Measurements from ENCODE around the gene ZMYM1.
"Not testable (repeated sequence)": the region's sequence is repeated elsewhere in the genome, so short reads cannot be mapped to it uniquely, and the experiment has no call there.

ZMYM1 gene

DNA sequence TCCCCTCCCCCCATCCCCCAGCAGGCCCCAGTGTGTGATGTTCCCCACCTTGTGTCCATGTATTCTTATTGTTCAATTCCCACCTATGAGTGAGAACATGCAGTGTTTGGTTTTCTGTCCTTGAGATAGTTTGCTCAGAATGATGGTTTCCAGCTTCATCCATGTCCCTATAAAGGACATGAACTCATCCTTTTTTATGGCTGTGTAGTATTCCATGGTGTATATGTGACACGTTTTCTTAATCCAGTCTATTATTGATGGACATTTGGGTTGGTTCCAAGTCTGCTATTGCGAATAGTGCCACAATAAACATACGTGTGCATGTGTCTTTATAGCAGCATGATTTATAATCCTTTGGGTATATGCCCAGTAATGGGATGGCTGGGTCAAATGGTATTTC is 24.9 kb upstream of the ZMYM1 start:
- DNase-seq; H3K4me3 ChIP-seq (ENCODE audit: insufficient read depth in 1 of 2, low read depth in 1 of 2, low read length in 2 of 2); H4K8ac ChIP-seq (ENCODE audit: low read length); H2BK15ac ChIP-seq (ENCODE audit: low read depth, poor library complexity, severe bottlenecking); H2AFZ ChIP-seq (ENCODE audit: low read depth, low read length); H3K18ac ChIP-seq (ENCODE audit: low read depth in 1 of 2, low read length in 2 of 2); H3K4me2 ChIP-seq (ENCODE audit: low read length, poor library complexity, severe bottlenecking); H3K4ac ChIP-seq (ENCODE audit: low read depth in 1 of 2, low read length in 2 of 2); H2BK5ac ChIP-seq (ENCODE audit: low read depth, low read length, poor library complexity, severe bottlenecking); H2BK12ac ChIP-seq (ENCODE audit: low read length in 2 of 2); H3K9me3 ChIP-seq (ENCODE audit: control insufficient read depth, low read length); H3K23ac ChIP-seq (ENCODE audit: low read length in 2 of 2); H2BK120ac ChIP-seq (ENCODE audit: low read depth, low read length); H3K79me1 ChIP-seq (replicated peaks; ENCODE audit: low read length, poor library complexity, severe bottlenecking); H3K14ac ChIP-seq (ENCODE audit: low read length in 2 of 2); H4K91ac ChIP-seq (ENCODE audit: low read length); H3K9ac ChIP-seq (ENCODE audit: low read length); H3K36me3 ChIP-seq (ENCODE audit: control insufficient read depth in 1 of 2, insufficient read depth in 2 of 2, low read depth in 1 of 2, low read length in 2 of 2); H2AK5ac ChIP-seq (ENCODE audit: low read length, severe bottlenecking); H3K4me1 ChIP-seq (ENCODE audit: control insufficient read depth, insufficient read depth, low read depth, low read length); H3K27ac ChIP-seq (ENCODE audit: low read length, poor library complexity, severe bottlenecking): not testable (repeated sequence)
- 43% methylated on average over 1 of the region's 3 CpGs for WGBS
- H3K27me3 ChIP-seq (ENCODE audit: control insufficient read depth in 1 of 2, insufficient read depth in 1 of 2, low read length in 2 of 2): peaks cover 0 to 13% of the 10 kb centered on the region in 2 experiments

DNA sequence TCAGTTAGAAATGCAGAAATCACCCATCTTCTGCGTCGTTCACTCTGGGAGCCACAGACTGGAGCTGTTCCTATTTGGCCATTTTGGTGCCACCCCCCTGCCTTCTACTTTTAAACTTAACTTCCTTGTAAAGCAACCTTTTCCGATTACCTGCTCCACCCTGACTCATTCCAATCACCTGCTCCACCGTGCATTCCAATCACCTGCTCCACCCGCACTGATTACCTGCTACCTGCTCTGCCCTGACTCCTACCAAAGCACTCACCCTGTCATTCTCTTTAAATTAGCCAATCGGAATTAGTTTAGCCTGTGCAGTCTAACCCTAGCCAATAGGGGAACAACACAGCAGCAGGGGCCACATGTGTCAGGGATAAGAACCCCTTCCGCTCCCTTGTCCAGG is 20.9 kb upstream of the ZMYM1 start:
- not testable (repeated sequence) for H3K79me1 ChIP-seq (replicated peaks; ENCODE audit: low read length, poor library complexity, severe bottlenecking); H2AFZ ChIP-seq (ENCODE audit: low read depth, low read length); H3K4me2 ChIP-seq (ENCODE audit: low read length, poor library complexity, severe bottlenecking); H2BK15ac ChIP-seq (ENCODE audit: low read depth, poor library complexity, severe bottlenecking); H2BK12ac ChIP-seq (ENCODE audit: low read length in 2 of 2); H4K91ac ChIP-seq (ENCODE audit: low read length); H2AK5ac ChIP-seq (ENCODE audit: low read length, severe bottlenecking); H3K27me3 ChIP-seq (ENCODE audit: control insufficient read depth in 1 of 2, insufficient read depth in 1 of 2, low read length in 2 of 2); H3K18ac ChIP-seq (ENCODE audit: low read depth in 1 of 2, low read length in 2 of 2); H3K14ac ChIP-seq (ENCODE audit: low read length in 2 of 2); H3K4me1 ChIP-seq (ENCODE audit: control insufficient read depth, insufficient read depth, low read depth, low read length); H4K8ac ChIP-seq (ENCODE audit: low read length); H3K9ac ChIP-seq (ENCODE audit: low read length); H3K4ac ChIP-seq (ENCODE audit: low read depth in 1 of 2, low read length in 2 of 2); H3K23ac ChIP-seq (ENCODE audit: low read length in 2 of 2); DNase-seq; H3K9me3 ChIP-seq (ENCODE audit: control insufficient read depth, low read length); H3K4me3 ChIP-seq (ENCODE audit: insufficient read depth in 1 of 2, low read depth in 1 of 2, low read length in 2 of 2); H2BK5ac ChIP-seq (ENCODE audit: low read depth, low read length, poor library complexity, severe bottlenecking); H3K27ac ChIP-seq (ENCODE audit: low read length, poor library complexity, severe bottlenecking); H3K36me3 ChIP-seq (ENCODE audit: control insufficient read depth in 1 of 2, insufficient read depth in 2 of 2, low read depth in 1 of 2, low read length in 2 of 2); H2BK120ac ChIP-seq (ENCODE audit: low read depth, low read length)
- 92% methylated on average over 7 of the region's 7 CpGs for WGBS

DNA sequence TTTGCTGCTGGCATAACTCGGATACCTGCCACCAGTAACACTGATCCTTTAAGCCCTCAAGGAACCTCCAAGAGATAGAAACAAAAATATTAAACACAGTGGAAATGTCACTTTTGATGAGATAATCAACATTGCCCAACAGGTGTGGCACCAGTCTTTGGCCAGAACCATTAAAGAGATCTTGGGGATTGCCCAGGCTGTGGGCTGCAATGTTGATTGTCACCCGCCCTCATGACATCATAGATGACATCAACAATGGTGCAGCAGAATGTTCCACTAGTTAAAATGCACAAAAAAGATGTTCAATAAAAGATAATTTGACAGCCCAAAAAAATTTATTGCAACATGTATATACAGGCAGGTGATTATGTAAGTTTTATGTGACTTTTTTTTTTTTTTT is 20.2 kb upstream of the ZMYM1 start:
- no peak overlapping the region for H2BK120ac ChIP-seq (ENCODE audit: low read depth, low read length)

DNA sequence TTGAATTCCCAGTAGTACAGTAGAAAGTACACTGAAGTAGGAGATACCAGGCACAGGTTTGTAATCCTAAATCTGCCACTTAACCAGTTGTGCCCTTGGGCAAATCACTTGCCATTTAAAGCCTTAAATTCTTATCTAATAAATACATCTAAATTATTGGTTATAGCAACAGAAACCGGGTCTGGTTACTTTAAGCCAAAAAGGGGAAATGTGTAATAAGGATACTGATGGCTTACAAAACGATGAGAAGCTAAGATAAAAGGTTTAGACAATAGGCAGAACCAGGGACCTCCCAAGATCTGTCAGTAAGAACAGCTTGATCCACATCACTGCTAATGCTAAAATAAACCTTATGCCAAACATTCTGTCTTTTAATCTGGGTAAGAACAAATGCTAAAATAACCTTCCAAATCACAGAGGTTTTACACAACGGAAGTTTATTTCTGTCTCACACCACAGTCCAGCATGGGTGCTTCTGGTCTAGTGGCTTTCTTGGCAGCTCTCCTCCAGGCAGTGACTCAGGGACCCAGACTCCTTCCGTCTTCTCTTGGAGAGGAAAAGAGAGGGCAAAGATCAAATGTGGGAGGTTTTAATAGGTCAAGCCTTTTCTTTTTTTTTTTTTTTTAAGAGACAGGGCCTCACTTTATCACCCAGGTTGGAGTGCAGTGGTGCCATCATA is 16.5 kb upstream of the ZMYM1 start:
- no peak overlapping the region for H3K4ac ChIP-seq (ENCODE audit: low read depth in 1 of 2, low read length in 2 of 2)
- no peak overlapping the region for H2BK5ac ChIP-seq (ENCODE audit: low read depth, low read length, poor library complexity, severe bottlenecking)
- H3K4me2 ChIP-seq (ENCODE audit: low read length, poor library complexity, severe bottlenecking): no peak overlapping the region
- H3K18ac ChIP-seq (ENCODE audit: low read depth in 1 of 2, low read length in 2 of 2): no peak overlapping the region
- H3K9me3 ChIP-seq (ENCODE audit: control insufficient read depth, low read length): peaks cover 3% of the 10 kb centered on the region
- H2AFZ ChIP-seq (ENCODE audit: low read depth, low read length): no peak overlapping the region
- H3K27me3 ChIP-seq (ENCODE audit: control insufficient read depth in 1 of 2, insufficient read depth in 1 of 2, low read length in 2 of 2): peaks cover 0 to 6% of the 10 kb centered on the region in 2 experiments
- H3K79me1 ChIP-seq (replicated peaks; ENCODE audit: low read length, poor library complexity, severe bottlenecking): no peaks in the 10 kb centered on the region
- no peak overlapping the region for H4K91ac ChIP-seq (ENCODE audit: low read length)
- H2BK12ac ChIP-seq (ENCODE audit: low read length in 2 of 2): no peak overlapping the region
- DNase-seq: peak; percentile 16
- no peak overlapping the region for H2AK5ac ChIP-seq (ENCODE audit: low read length, severe bottlenecking)
- H2BK15ac ChIP-seq (ENCODE audit: low read depth, poor library complexity, severe bottlenecking): no peak overlapping the region
- WGBS: 81% methylated on average over 4 of the region's 4 CpGs
- H3K4me1 ChIP-seq (ENCODE audit: control insufficient read depth, insufficient read depth, low read depth, low read length): no peaks in the 10 kb centered on the region
- H3K36me3 ChIP-seq (ENCODE audit: control insufficient read depth in 1 of 2, insufficient read depth in 2 of 2, low read depth in 1 of 2, low read length in 2 of 2): no peaks in the 10 kb centered on the region
- no peak overlapping the region for H3K4me3 ChIP-seq (ENCODE audit: insufficient read depth in 1 of 2, low read depth in 1 of 2, low read length in 2 of 2)
- no peak overlapping the region for H3K9ac ChIP-seq (ENCODE audit: low read length)
- H3K14ac ChIP-seq (ENCODE audit: low read length in 2 of 2): no peak overlapping the region
- H4K8ac ChIP-seq (ENCODE audit: low read length): no peak overlapping the region
- H3K27ac ChIP-seq (ENCODE audit: low read length, poor library complexity, severe bottlenecking): no peak overlapping the region
- no peak overlapping the region for H2BK120ac ChIP-seq (ENCODE audit: low read depth, low read length)
- H3K23ac ChIP-seq (ENCODE audit: low read length in 2 of 2): no peak overlapping the region

More for the DNA sequence above, 20.2 kb upstream of the ZMYM1 start:
- H2AFZ ChIP-seq (ENCODE audit: low read depth, low read length): no peak overlapping the region
- H3K36me3 ChIP-seq (ENCODE audit: control insufficient read depth in 1 of 2, insufficient read depth in 2 of 2, low read depth in 1 of 2, low read length in 2 of 2): no peaks in the 10 kb centered on the region
- H3K4me1 ChIP-seq (ENCODE audit: control insufficient read depth, insufficient read depth, low read depth, low read length): no peaks in the 10 kb centered on the region
- no peak overlapping the region for H3K27ac ChIP-seq (ENCODE audit: low read length, poor library complexity, severe bottlenecking)
- H3K4ac ChIP-seq (ENCODE audit: low read depth in 1 of 2, low read length in 2 of 2): no peak overlapping the region
- DNase-seq: no peak
- no peak overlapping the region for H3K14ac ChIP-seq (ENCODE audit: low read length in 2 of 2)
- H3K23ac ChIP-seq (ENCODE audit: low read length in 2 of 2): no peak overlapping the region
- WGBS: 93% methylated on average over 2 of the region's 2 CpGs
- peaks cover 3% of the 10 kb centered on the region for H3K9me3 ChIP-seq (ENCODE audit: control insufficient read depth, low read length)
- H2AK5ac ChIP-seq (ENCODE audit: low read length, severe bottlenecking): no peak overlapping the region
- no peak overlapping the region for H3K18ac ChIP-seq (ENCODE audit: low read depth in 1 of 2, low read length in 2 of 2)
- no peaks in the 10 kb centered on the region for H3K79me1 ChIP-seq (replicated peaks; ENCODE audit: low read length, poor library complexity, severe bottlenecking)
- no peak overlapping the region for H3K9ac ChIP-seq (ENCODE audit: low read length)
- H2BK12ac ChIP-seq (ENCODE audit: low read length in 2 of 2): no peak overlapping the region
- no peak overlapping the region for H4K91ac ChIP-seq (ENCODE audit: low read length)
- no peak overlapping the region for H2BK15ac ChIP-seq (ENCODE audit: low read depth, poor library complexity, severe bottlenecking)
- H2BK5ac ChIP-seq (ENCODE audit: low read depth, low read length, poor library complexity, severe bottlenecking): no peak overlapping the region
- no peak overlapping the region for H3K4me2 ChIP-seq (ENCODE audit: low read length, poor library complexity, severe bottlenecking)
- H3K4me3 ChIP-seq (ENCODE audit: insufficient read depth in 1 of 2, low read depth in 1 of 2, low read length in 2 of 2): no peak overlapping the region
- peaks cover 0 to 6% of the 10 kb centered on the region in 2 experiments for H3K27me3 ChIP-seq (ENCODE audit: control insufficient read depth in 1 of 2, insufficient read depth in 1 of 2, low read length in 2 of 2)
- no peak overlapping the region for H4K8ac ChIP-seq (ENCODE audit: low read length)

All from mesenchymal stem cell (in vitro differentiated cells and primary cell).